Measurements from ENCODE around the gene COL15A1.

The COL15A1 gene

DNA sequence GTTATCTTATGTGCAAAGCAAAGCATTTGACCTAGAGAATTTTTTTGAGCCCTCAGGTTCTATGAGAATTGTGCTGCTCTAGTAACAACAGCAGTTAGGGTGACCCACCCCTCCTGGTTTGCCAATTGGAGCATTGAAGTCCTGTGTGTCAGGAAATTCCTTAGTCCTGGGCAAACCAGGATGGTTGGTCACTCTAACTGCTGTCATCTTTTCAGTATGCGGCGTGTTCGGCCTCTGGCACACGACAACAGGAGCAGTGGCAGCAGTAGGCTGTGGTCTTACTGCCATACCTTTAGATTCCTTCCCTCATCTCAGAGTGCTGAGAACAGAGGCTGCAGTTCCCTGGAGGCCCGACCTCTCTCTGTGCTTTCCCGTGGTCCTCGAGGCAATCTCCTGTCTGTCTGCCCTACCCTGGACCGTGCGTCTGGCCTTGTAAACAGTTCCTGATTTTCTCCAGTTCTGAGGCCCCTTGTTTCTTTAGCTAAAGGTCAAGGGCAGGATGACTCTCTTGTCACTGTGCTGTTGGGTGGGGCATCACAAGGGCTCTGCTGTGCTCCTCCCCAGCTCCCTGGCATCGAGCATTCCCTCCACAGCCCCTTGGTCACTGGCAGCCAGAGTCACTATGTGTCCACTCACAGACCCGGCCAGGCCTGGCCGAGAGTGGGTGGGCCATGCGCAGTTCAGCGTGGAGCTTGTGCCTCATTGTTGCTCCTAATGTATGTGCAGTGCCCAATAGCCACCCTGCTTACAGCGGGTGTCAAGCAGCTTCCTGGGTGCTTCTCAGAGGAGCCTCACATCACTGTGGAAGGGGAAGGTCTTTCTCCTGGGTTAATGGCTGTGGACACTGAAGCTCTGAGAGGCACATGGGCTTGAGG lies 18.5 kb upstream of the COL15A1 start:
- Mint-ChIP-seq H3K4me3 (no peak overlapping the region), H3K4me1 (peaks cover 2% of the 10 kb centered on the region), H3K36me3 (no peaks in the 10 kb centered on the region), H3K9me3 (no peaks in the 10 kb centered on the region), H3K27ac (no peak overlapping the region), H3K27me3 (peaks cover 37% of the 10 kb centered on the region)
- DNase-seq, result no peak
- CTCF ChIA-PET, result interaction anchor here (0.7 kb wide), 1 partner anchor 80 kb away, joined by 3 read pairs; no protein-coding TSS in a partner anchor

DNA sequence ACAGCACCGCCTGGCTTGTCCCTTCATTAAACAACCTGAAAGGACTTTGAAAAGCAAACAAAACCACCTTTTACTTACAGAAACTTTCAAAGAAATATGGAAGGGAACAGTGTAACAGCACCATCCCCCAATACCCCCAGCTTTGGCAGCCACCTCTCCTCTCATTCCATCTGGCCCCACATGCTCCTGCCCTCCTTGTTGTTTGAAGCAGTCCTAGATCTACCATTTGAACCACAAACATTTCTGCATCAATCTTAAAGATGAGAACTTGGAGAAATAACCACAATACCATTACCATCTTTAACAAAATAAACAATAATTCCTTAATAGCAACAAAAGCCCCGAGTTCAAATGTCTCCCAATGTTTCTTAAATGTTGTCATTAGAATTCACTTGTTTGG lies 17.8 kb upstream of the COL15A1 start:
- no peaks in the 10 kb centered on the region for H3K36me3 Mint-ChIP-seq
- no peak for DNase-seq
- peaks cover 2% of the 10 kb centered on the region for H3K4me1 Mint-ChIP-seq
- CTCF ChIA-PET, result no interaction called here
- peaks cover 45% of the 10 kb centered on the region for H3K27me3 Mint-ChIP-seq
- H3K4me3 Mint-ChIP-seq, result no peak overlapping the region
- no peak overlapping the region for H3K27ac Mint-ChIP-seq
- no peaks in the 10 kb centered on the region for H3K9me3 Mint-ChIP-seq

DNA sequence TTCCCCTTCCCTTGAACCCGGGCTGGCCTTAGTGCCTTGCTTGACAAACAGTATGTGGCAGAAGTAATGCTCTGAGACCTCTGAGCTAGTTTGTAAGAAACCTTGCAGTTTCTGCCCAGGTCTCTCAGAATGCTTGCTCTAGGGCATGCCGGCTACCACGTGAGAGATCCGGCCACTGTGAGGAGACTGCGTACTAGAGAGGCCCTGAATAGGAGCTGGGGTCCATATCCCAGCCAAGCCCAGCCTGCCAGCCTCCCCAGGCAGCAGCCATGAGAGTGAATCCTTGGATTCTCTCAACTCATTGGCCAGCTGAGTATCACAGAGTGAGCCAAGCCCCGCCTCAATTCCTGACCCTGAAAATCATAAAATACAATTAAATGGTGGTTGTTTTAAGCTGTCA lies 16.0 kb upstream of the COL15A1 start:
- Mint-ChIP-seq H3K4me3 (no peak overlapping the region), H3K4me1 (peaks cover 2% of the 10 kb centered on the region), H3K36me3 (no peaks in the 10 kb centered on the region), H3K27me3 (peaks cover 52% of the 10 kb centered on the region), H3K9me3 (no peaks in the 10 kb centered on the region), H3K27ac (no peak overlapping the region)
- DNase-seq, result no peak
- CTCF ChIA-PET, result no interaction called here

DNA sequence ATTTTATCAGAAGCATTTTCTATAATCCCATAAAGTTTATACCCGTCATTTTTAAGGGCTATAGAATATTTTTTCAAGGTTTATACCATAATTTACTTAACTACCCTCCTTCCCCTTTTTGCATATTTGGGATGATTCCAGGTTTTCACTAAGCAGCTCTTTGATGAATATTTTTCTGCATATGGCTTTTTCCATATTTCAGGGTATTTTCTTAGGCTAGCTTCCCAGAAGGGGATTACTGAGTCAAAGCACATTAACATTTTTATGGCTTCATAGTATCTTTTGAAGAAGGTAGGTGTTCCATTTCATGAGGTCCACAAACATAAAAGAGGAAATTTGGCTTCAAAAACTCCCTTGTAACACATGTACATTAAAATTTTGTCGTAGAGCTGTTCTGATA lies 14.6 kb upstream of the COL15A1 start:
- H3K27ac Mint-ChIP-seq, result no peak overlapping the region
- H3K36me3 Mint-ChIP-seq, result no peaks in the 10 kb centered on the region
- H3K4me1 Mint-ChIP-seq, result no peaks in the 10 kb centered on the region
- no peak for DNase-seq
- CTCF ChIA-PET, result interaction anchor here (0.6 kb wide), 1 partner anchor 648 kb away, joined by 4 read pairs; no protein-coding TSS in a partner anchor
- no peak overlapping the region for H3K4me3 Mint-ChIP-seq
- no peaks in the 10 kb centered on the region for H3K9me3 Mint-ChIP-seq
- H3K27me3 Mint-ChIP-seq, result peaks cover 51% of the 10 kb centered on the region

DNA sequence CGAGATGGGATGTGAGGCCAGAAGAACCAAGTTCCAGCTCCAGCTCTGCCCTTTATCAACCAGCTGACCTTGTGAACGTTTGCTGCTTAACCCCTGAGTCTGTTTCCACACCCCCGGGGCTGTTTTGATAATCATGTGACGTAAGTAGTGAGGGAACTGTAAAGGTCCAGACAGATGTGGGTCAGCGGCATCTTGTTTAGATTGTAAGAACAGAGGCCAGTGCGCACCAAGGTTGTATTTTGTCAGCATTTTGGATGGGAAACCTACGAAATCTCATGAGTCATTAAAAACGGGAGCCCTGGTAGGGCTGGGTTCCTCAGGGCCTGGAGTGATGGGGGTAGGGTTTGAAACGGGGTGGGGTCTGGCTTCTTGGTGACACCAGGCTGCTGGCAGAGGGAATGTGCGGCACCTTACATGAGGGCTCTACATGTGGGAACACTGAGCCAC lies 13.8 kb upstream of the COL15A1 start:
- Mint-ChIP-seq H3K4me1 (no peaks in the 10 kb centered on the region), H3K27ac (no peak overlapping the region), H3K36me3 (no peaks in the 10 kb centered on the region), H3K27me3 (peaks cover 45% of the 10 kb centered on the region), H3K9me3 (no peaks in the 10 kb centered on the region), H3K4me3 (no peak overlapping the region)
- DNase-seq, result no peak
- CTCF ChIA-PET, result no interaction called here

DNA sequence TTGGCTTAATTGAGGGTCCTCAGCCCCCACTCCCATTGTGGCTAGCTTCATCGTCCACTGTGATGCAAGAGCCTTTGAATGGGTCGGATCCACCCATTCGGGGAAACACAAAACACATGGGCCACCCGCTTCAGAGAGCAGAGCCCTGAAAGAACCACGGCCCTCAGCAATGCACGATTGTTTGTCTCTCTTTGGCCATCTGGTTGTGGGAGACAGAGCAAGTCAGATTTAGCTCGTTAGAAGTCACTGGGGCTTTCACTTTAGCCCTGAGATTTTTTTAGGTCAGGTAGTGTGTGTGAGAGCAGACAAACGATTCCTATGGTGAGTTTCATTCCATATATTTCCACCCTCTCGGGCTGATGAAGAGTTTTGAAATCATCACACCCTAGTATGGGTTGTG lies 12.9 kb upstream of the COL15A1 start:
- Mint-ChIP-seq H3K4me1 (no peaks in the 10 kb centered on the region), H3K36me3 (no peaks in the 10 kb centered on the region), H3K4me3 (no peak overlapping the region), H3K27me3 (peaks cover 41% of the 10 kb centered on the region), H3K27ac (no peak overlapping the region), H3K9me3 (no peaks in the 10 kb centered on the region)
- CTCF ChIA-PET, result no interaction called here
- no peak for DNase-seq

DNA sequence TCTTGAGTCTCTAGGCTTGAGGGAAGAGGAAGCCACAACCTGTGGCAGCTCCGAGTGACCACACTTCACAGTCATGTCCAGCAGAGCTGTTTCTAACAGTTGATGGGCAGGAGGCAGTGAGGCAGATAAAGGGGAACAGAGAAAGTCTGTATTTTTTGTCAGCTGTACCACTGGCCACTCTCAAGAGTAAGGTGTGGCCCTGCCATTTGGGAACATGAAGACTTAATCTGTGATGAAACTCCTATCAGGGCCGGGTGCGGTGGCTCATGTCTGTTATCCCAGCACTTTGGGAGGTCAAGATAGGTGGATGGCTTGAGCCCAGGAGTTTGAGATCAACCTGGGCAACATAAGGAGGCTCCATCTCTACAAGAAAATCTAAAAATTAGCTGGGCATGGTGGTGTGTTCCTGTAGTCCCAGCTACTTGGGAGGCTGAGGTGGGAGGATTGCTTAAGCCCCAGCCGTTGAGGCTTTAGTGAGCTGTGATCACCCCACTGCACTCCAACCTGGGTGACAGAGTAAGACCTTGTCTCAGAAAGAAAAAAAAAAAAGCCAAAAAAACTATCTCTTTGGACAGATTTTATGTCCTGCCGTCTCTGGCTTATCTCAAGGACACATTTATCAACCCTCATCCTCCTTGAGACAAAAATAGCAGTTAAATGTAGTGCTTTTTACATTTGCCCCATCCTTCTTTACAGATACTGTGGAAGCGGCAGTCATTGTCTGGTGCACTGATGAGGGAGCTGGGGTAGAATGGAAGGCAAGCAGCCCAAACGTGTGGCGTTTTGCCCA lies 11.9 kb upstream of the COL15A1 start:
- no peaks in the 10 kb centered on the region for H3K9me3 Mint-ChIP-seq
- peaks cover 43% of the 10 kb centered on the region for H3K27me3 Mint-ChIP-seq
- no peak overlapping the region for H3K4me3 Mint-ChIP-seq
- DNase-seq, result no peak
- H3K4me1 Mint-ChIP-seq, result no peaks in the 10 kb centered on the region
- CTCF ChIA-PET, result no interaction called here
- H3K27ac Mint-ChIP-seq, result no peak overlapping the region
- no peaks in the 10 kb centered on the region for H3K36me3 Mint-ChIP-seq

DNA sequence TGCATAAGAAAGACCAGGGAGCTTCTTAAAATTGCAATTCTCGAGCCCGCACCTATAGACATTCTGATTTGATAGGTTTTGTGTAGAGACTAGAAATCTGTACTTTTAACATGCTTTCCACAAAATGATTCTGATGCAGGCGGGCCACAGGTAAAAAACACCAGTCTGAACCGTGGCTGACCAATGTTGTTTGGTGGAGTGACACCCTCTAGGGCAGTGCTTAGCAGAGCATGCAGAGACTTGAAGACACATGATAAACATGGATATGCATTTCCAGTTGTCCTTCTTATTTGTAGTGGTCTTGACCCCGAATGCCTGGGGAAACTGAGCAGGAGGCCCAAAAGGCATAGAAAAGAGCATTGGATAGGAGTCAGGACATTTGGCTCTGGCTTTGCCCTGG lies 10.5 kb upstream of the COL15A1 start:
- CTCF ChIA-PET, result no interaction called here
- H3K27me3 Mint-ChIP-seq, result peaks cover 41% of the 10 kb centered on the region

DNA sequence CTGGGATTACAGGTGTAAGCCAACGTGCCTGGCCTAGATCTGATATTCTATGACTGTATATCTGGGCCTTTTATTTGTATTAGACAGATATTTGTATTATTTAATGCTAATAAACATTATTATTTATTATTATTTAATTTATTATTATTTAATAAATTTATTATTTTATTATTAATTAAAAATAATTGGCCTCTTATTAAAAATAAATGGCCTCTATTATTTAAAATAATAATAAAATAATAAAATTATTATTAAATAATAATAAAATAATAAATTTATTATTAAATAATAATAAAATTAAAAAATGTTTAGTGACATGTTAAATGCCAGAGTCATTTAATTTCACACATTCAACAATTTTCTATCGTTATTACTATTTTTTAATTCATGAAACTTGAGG lies 9.8 kb upstream of the COL15A1 start:
- no peak overlapping the region for H3K27ac Mint-ChIP-seq
- no peak overlapping the region for H3K4me3 Mint-ChIP-seq
- DNase-seq, result no peak
- H3K27me3 Mint-ChIP-seq, result peaks cover 46% of the 10 kb centered on the region
- CTCF ChIA-PET, result no interaction called here
- no peaks in the 10 kb centered on the region for H3K36me3 Mint-ChIP-seq
- no peaks in the 10 kb centered on the region for H3K4me1 Mint-ChIP-seq
- no peaks in the 10 kb centered on the region for H3K9me3 Mint-ChIP-seq

More for the DNA sequence above, 10.5 kb upstream of the COL15A1 start:
- no peaks in the 10 kb centered on the region for H3K36me3 Mint-ChIP-seq
- no peak overlapping the region for H3K27ac Mint-ChIP-seq
- H3K4me1 Mint-ChIP-seq, result no peaks in the 10 kb centered on the region
- H3K9me3 Mint-ChIP-seq, result no peaks in the 10 kb centered on the region
- H3K4me3 Mint-ChIP-seq, result no peak overlapping the region
- no peak for DNase-seq

DNA sequence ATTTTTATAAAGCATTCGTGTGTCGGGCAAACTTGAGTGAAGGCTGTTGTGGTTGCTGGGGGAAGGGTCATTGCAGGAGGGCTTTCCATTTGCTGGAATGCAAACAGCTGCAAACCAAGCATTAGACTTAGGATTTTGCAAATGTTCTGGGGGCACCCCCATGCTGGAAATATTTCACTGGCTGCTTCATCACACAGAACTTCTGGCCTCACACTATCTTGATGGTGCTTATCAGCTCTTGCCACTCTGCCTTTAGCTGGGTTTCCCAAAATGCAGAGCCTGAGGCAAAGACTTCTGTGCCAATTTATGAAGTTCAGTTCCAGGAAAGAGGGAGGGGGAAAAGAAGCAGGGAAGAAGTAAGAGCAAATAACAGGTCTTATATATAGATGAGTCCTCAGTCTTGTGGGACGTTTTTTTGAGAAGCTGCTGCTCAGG lies 8.6 kb upstream of the COL15A1 start:
- no peak overlapping the region for H3K4me3 Mint-ChIP-seq
- peaks cover 49% of the 10 kb centered on the region for H3K27me3 Mint-ChIP-seq
- no peaks in the 10 kb centered on the region for H3K4me1 Mint-ChIP-seq
- H3K36me3 Mint-ChIP-seq, result no peaks in the 10 kb centered on the region
- no peak overlapping the region for H3K27ac Mint-ChIP-seq
- no peak for DNase-seq
- no peaks in the 10 kb centered on the region for H3K9me3 Mint-ChIP-seq
- CTCF ChIA-PET, result no interaction called here

DNA sequence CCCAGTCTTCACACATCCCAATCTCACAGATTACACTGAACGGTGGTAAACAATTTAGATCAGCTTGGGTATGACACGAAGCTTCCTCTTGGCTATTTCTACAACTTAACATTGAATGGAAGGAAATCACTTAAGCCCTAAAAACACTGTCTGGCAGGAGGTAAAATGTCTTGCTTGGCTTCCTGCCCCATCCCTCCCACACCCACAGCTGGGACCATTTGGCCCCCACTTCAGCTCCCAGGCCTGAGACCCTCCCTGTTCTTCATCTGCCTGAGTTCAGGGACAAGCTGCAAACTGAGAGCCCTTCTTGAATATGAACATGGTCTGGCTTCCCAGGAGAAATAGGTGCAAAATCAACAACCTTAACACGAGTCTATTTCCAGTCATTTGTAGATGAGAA lies 3.4 kb upstream of the COL15A1 start:
- Mint-ChIP-seq H3K27me3 (peaks cover 77% of the 10 kb centered on the region), H3K4me1 (peaks cover 36% of the 10 kb centered on the region), H3K27ac (no peak overlapping the region), H3K9me3 (no peaks in the 10 kb centered on the region), H3K36me3 (peaks cover 1% of the 10 kb centered on the region), H3K4me3 (no peak overlapping the region)
- no peak for DNase-seq
- CTCF ChIA-PET, result no interaction called here

DNA sequence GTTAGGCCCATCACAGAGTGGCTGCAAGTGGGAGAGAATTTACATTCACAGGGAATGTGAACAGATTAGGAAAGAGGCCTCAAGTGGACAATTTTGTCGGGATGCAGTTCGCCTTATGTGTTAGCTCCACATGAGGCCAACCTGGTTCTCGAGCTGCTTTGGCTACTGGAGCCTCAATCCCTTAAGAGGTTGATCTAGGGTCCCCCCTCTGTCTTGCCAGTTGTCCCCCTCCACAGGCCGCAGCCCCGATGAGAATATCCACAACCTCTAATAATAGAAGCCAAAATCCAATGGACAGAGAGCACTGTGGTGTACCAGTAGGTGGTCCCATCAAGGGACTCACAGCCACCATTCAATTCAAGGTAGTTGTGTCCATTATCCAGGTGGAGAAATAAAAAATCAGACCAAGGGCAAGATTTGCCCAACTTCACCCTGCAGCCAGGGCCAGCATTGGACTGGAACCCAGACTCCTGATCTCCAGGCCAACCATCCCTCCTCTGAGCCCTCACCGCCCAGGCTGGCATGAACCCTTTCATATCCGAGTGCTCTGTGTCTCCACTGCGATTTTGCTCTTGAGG lies 1.7 kb upstream of the COL15A1 start:
- Mint-ChIP-seq H3K36me3 (peaks cover 1% of the 10 kb centered on the region), H3K27ac (no peak overlapping the region)

DNA sequence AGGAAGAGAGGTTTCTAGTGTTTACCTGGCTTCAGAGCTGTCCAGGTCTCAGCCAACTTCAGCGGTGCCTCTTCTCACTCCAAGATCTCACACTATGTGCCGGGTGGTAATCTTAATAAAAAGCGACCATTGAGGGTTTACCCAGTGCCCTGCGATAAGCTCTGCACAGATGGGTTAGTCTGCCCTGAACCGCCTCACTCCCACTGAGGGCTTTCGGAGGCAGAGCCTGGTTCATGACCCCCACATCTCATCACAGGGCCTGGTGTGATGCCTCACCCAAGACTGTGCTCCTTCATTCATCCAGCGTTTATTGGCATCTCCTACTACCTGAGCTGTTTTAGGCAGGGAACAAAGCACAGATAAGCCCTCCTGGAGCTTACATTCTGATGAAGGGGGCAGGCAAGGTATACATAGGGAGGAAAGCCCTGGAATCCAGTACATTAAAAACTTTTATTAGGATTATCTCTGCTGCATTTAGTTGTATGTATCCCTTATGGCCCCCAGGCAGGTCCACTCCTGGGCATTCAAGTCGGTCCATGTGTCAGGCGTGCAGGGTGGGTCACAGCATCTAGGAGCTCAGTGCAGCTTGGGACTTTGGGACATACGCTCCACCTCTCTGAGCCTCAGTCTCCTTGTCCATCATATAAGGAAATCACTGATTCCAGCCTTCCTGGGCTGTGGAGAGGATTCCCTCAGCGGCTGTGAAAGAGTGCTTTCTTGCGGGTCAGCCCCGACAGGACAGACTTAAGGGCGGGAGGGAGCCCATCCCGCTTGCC lies 613 bp upstream of the COL15A1 start:
- CTCF ChIA-PET, result no interaction called here
- DNase-seq, result no peak
- H3K4me1 Mint-ChIP-seq, result peaks cover 36% of the 10 kb centered on the region
- peak overlapping the region; percentile 37 for H3K4me3 Mint-ChIP-seq
- peak overlapping the region; percentile 49 for H3K27ac Mint-ChIP-seq
- H3K27me3 Mint-ChIP-seq, result peaks cover 90% of the 10 kb centered on the region
- peaks cover 1% of the 10 kb centered on the region for H3K36me3 Mint-ChIP-seq
- H3K9me3 Mint-ChIP-seq, result no peaks in the 10 kb centered on the region

More for the DNA sequence above, 1.7 kb upstream of the COL15A1 start:
- no peak for DNase-seq
- CTCF ChIA-PET, result no interaction called here
- Mint-ChIP-seq H3K4me1 (peaks cover 36% of the 10 kb centered on the region), H3K27me3 (peaks cover 85% of the 10 kb centered on the region), H3K9me3 (no peaks in the 10 kb centered on the region), H3K4me3 (no peak overlapping the region)
